ENCODE results near the gene HSPH1. TPM values are rescaled to one million over a fixed set of nuclear protein-coding genes. Genes with fewer than 3 reads are reported as not detected.

Gene HSPH1
- total and polyA plus RNA-seq, 7 donors = 32.6 to 106 (median 72.6) TPM

DNA sequence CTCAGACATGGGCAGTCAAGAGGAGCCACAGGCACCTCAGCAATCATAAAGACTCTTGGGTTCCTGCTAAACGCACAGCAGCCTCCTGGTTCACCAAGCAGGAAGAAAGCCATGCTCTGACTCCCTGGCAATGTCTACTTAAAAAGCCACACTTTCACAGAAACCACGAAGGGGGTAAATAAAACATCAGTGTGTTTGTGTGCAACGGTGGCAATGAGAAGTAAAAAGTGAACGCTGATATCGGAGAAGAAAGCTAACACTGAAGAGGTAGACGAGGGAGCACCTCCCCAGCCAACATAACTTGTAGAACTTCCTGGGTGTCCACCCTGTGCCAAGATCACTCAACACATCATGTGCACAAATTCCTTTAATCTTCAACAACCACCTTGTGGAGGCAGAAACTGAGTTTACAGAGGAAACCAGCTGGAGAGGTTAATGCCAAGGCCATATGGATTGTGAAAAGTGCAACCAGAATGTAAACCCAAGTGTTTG lies 30.2 kb downstream of the HSPH1 start:
- Histone ChIP-seq H3K27me3 (ENCODE audit: insufficient read depth in 3 of 3, low read length in 2 of 3) (peaks cover 0 to 2% (median under 1%) of the 10 kb centered on the region in 3 donors), H3K27ac (no peak overlapping the region), H3K9me3 (no peaks in the 10 kb centered on the region), H3K4me3 (no peak overlapping the region), H3K36me3 (ENCODE audit: insufficient read depth in 1 of 2, low read depth in 1 of 2) (peaks cover 0 to 27% of the 10 kb centered on the region in 2 donors), H3K4me1 (no peaks in the 10 kb centered on the region)
- TF ChIP-seq, protein P1, sequence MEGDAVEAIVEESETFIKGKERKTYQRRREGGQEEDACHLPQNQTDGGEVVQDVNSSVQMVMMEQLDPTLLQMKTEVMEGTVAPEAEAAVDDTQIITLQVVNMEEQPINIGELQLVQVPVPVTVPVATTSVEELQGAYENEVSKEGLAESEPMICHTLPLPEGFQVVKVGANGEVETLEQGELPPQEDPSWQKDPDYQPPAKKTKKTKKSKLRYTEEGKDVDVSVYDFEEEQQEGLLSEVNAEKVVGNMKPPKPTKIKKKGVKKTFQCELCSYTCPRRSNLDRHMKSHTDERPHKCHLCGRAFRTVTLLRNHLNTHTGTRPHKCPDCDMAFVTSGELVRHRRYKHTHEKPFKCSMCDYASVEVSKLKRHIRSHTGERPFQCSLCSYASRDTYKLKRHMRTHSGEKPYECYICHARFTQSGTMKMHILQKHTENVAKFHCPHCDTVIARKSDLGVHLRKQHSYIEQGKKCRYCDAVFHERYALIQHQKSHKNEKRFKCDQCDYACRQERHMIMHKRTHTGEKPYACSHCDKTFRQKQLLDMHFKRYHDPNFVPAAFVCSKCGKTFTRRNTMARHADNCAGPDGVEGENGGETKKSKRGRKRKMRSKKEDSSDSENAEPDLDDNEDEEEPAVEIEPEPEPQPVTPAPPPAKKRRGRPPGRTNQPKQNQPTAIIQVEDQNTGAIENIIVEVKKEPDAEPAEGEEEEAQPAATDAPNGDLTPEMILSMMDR (IDR thresholded peaks at IDR 0.05) = no peak
- WGBS, 3 donors = 76 to 88% (median 80%) methylated on average over 6 of the region's 6 CpGs
- no peak for ATAC-seq
- DNase-seq = no peak
- intact Hi-C loops (cut with DNase I) = no loop called here

DNA sequence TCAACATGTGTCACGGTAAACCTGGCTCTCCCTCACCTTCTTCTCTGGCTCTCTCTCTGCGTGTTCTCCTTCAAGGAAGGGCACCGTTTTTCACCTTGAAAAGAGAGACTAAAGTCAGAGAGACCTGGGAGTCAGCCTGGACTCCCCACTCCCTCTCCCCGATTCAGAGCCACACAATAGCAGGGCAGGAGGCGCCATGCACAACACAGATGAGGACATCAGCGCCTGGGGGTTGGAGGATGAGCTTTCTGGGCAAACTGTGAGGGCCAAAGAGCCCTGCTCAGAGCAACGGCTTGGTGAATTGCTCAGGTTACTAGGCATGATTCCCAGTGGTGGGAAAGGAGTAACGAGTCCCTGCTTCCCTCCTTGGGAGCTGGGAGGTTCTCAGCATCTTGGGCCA lies 32.3 kb downstream of the HSPH1 start:
- intact Hi-C loops (cut with DNase I) = no loop called here
- no peak for ATAC-seq

DNA sequence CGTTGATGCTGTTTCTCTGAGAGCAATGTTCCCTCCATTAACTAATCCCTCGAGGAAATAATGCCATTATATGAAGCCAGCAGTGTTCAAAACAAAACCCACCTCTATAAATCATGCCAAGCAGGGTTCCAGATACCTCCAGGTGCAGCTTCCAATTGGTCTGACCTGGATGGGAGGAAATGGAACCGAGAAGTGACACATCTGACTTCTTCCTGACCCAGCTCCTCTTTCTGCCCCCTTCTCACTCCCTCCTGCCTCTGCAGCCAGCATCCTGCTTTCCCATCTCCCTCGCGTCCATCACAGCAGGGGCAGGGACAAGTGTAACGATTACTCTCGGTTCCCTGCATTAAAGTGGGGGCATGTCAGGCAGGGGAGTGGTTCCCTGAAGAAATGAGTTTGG lies 37.5 kb downstream of the HSPH1 start:
- intact Hi-C loops (cut with DNase I) = no loop called here
- no peak overlapping the region for H3K27ac ChIP-seq

More for the DNA sequence above, 32.3 kb downstream of the HSPH1 start:
- H3K27ac ChIP-seq = no peak overlapping the region
- H3K27me3 ChIP-seq (ENCODE audit: insufficient read depth in 3 of 3, low read length in 2 of 3) = peaks cover 0 to 9% (median 4%) of the 10 kb centered on the region in 3 donors
- TF ChIP-seq, protein P1 (IDR thresholded peaks at IDR 0.05) = no peak
- 69 to 74% (median 74%) methylated on average over 8 of the region's 8 CpGs for WGBS, 3 donors
- no peak for DNase-seq
- H3K9me3 ChIP-seq = no peaks in the 10 kb centered on the region
- H3K4me3 ChIP-seq = no peak overlapping the region
- H3K36me3 ChIP-seq (ENCODE audit: insufficient read depth in 1 of 2, low read depth in 1 of 2) = peaks cover 0 to 11% of the 10 kb centered on the region in 2 donors
- no peaks in the 10 kb centered on the region for H3K4me1 ChIP-seq

DNA sequence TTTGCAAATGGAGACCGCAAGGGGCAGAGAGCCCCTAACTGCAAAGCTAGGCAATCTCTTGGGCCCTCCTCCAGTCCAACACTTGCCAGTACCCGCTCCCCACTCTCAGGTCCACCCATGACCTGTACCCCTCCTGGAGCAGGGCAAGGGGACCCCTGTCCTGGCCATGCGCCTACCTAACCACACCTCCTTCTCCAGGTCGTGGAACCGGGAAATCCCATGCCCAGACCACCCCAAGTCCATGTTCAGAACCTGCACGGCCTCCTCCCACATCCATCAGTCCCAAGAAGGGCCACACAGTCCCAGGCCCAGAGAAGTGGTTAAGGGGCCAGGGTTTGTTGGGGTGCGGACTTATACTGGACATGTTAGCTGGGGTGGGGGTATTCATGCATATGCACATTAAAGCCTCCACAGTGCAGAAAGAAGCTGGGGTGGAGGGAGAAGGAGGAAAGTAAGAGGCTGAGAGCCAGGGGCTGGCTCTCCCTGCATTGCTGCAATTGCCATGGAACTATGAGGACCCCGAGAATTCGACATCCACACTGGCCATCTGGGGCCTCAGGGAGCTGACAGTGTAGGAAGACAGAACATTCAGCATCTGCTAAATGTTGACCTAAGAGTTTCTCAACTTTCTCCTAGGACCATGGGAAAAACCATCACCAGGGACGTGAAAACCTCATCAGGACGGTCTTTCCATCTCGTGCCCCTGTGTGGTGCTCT lies 39.0 kb downstream of the HSPH1 start:
- no peaks in the 10 kb centered on the region for H3K36me3 ChIP-seq (ENCODE audit: insufficient read depth in 1 of 2, low read depth in 1 of 2)
- H3K4me1 ChIP-seq = no peaks in the 10 kb centered on the region
- TF ChIP-seq, protein P1 (IDR thresholded peaks at IDR 0.05) = no peak
- H3K27ac ChIP-seq = no peak overlapping the region
- H3K9me3 ChIP-seq = no peaks in the 10 kb centered on the region
- intact Hi-C loops (cut with DNase I) = no loop called here
- 89 to 94% (median 91%) methylated on average over 12 of the region's 12 CpGs for WGBS, 3 donors
- DNase-seq (no peak), ATAC-seq (no peak)
- peaks cover 0 to 9% (median 4%) of the 10 kb centered on the region in 3 donors for H3K27me3 ChIP-seq (ENCODE audit: insufficient read depth in 3 of 3, low read length in 2 of 3)
- no peak overlapping the region for H3K4me3 ChIP-seq

More for the DNA sequence above, 37.5 kb downstream of the HSPH1 start:
- 16 to 20% (median 19%) methylated on average over 7 of the region's 7 CpGs for WGBS, 3 donors
- Histone ChIP-seq H3K4me3 (no peak overlapping the region), H3K9me3 (no peaks in the 10 kb centered on the region), H3K4me1 (no peaks in the 10 kb centered on the region), H3K36me3 (ENCODE audit: insufficient read depth in 1 of 2, low read depth in 1 of 2) (no peaks in the 10 kb centered on the region), H3K27me3 (ENCODE audit: insufficient read depth in 3 of 3, low read length in 2 of 3) (peaks cover 0 to 9% (median 4%) of the 10 kb centered on the region in 3 donors)
- ATAC-seq = no peak
- TF ChIP-seq, protein P1 (IDR thresholded peaks at IDR 0.05) = no peak
- no peak for DNase-seq
